H1 (cell line): ENCODE measurements around the gene IL36RN. TPM values are rescaled to one million over a fixed set of nuclear protein-coding genes. Genes with fewer than 3 reads are reported as not detected.

Experiments
- CTCF ChIA-PET: fragments of 300-600 bp; sonication (Branson Sonifier 250); formaldehyde crosslinking; loops from one replicate; lab custom pipeline; 2021; ENCODE audit not compliant: partially characterized antibody; lab: Charles Lee
- POLR2A ChIA-PET: fragments of 300-600 bp; sonication (Branson Sonifier 250); formaldehyde crosslinking; loops from one replicate; lab custom pipeline; 2021; ENCODE audit warnings: inconsistent platforms; ENCODE audit not compliant: partially characterized antibody; lab: Charles Lee
- DNase-seq, 2 experiments: peaks; one replicate each; pipeline versions ENCODE4 v3.0.0 to v3.0.0-alpha.2; 2010 to 2022; ENCODE audit warnings: low spot score in 2 of 2, low read depth in 1 of 2, mixed read lengths in 1 of 2
- FAIRE-seq: peaks from 2 replicates; lab custom pipeline; 2011; peaks lifted over from hg19 to GRCh38; lab: Jason Lieb, UNC
- H2AFZ ChIP-seq: 2 replicates; pipeline ENCODE4 v1.8.1; 2012; ENCODE audit warnings: low read length, inconsistent platforms
- H2AK5ac ChIP-seq: 2 replicates; pipeline ENCODE4 v1.6.1; 2013; ENCODE audit warnings: low read depth, low read length
- H2BK120ac ChIP-seq: replicated peaks from 2 replicates; pipeline ENCODE3; 2013; ENCODE audit warnings: low read depth, low read length, inconsistent platforms
- H2BK12ac ChIP-seq: 2 replicates; pipeline ENCODE4 v1.6.1; 2013; ENCODE audit warnings: low read depth, low read length
- H2BK15ac ChIP-seq: 2 replicates; pipeline ENCODE4 v1.6.1; 2013; ENCODE audit warnings: low read length
- H2BK20ac ChIP-seq: 2 replicates; pipeline ENCODE4 v1.6.1; 2013; ENCODE audit warnings: low read length
- H2BK5ac ChIP-seq: 2 replicates; pipeline ENCODE4 v1.6.1; 2013; ENCODE audit warnings: low read depth, low read length
- H3K14ac ChIP-seq: 2 replicates; pipeline ENCODE4 v1.6.1; 2013; ENCODE audit warnings: inconsistent platforms; ENCODE audit not compliant: insufficient read length
- H3K18ac ChIP-seq: 2 replicates; pipeline ENCODE4 v1.6.1; 2013; ENCODE audit warnings: low read length; ENCODE audit errors: extremely low read depth
- H3K23ac ChIP-seq: 2 replicates; pipeline ENCODE4 v1.6.1; 2013; ENCODE audit warnings: inconsistent platforms; ENCODE audit not compliant: insufficient read length
- H3K23me2 ChIP-seq: 2 replicates; pipeline ENCODE4 v1.6.1; 2013; ENCODE audit warnings: low read depth, low read length
- H3K27ac ChIP-seq: 2 replicates; pipeline ENCODE4 v1.6.1; 2011; ENCODE audit warnings: low read depth, low read length, inconsistent platforms
- H3K27me3 ChIP-seq, 4 experiments: replicated peaks in 1 of 4; 1 replicate in 1 of 4; 2 replicates in 3 of 4; pipeline versions ENCODE4 v1.6.1 to v1.8.1; 2011 to 2013; ENCODE audit warnings: low read length in 3 of 4, mild to moderate bottlenecking in 3 of 4, inconsistent platforms in 2 of 4, mixed read lengths in 2 of 4, moderate library complexity in 1 of 4; ENCODE audit not compliant: control insufficient read depth in 3 of 4, insufficient read depth in 3 of 4; ENCODE audit errors: extremely low read depth in 1 of 4
- H3K36me3 ChIP-seq, 4 experiments: 2 replicates each; pipeline versions ENCODE4 v1.6.1 to v1.8.1; 2011 to 2013; ENCODE audit warnings: mild to moderate bottlenecking in 4 of 4, low read length in 3 of 4, moderate library complexity in 2 of 4, control low read depth in 1 of 4, inconsistent platforms in 1 of 4; ENCODE audit not compliant: insufficient read depth in 4 of 4, control insufficient read depth in 2 of 4
- H3K4ac ChIP-seq: replicated peaks from 2 replicates; pipeline ENCODE3; 2013; ENCODE audit warnings: low read length, low read depth, mixed read lengths, inconsistent platforms; ENCODE audit not compliant: insufficient read length
- H3K4me1 ChIP-seq, 4 experiments: replicated peaks in 1 of 4; 1 replicate in 1 of 4; 2 replicates in 3 of 4; pipeline versions ENCODE4 v1.6.1 to v1.8.1; 2011 to 2013; ENCODE audit warnings: low read length in 3 of 4, inconsistent platforms in 2 of 4, mixed read lengths in 1 of 4; ENCODE audit not compliant: insufficient read depth in 4 of 4, control insufficient read depth in 3 of 4
- H3K4me2 ChIP-seq, 2 experiments: 2 replicates each; pipeline versions ENCODE4 v1.6.1 to v1.8.1; 2011 to 2013; ENCODE audit warnings: low read depth in 2 of 2, low read length in 2 of 2, control low read depth in 1 of 2, inconsistent platforms in 1 of 2, mild to moderate bottlenecking in 1 of 2; ENCODE audit not compliant: insufficient read depth in 1 of 2
- H3K4me3 ChIP-seq, 4 experiments: fragments of 200-600, 300-600 bp in 1 of 4; sonication (generic), shearing (Covaris generic), sonication (Bioruptor Twin) in 1 of 4; 2 replicates each; pipeline versions ENCODE4 v1.5.1 to v1.8.1; 2011 to 2016; ENCODE audit warnings: low read length in 4 of 4, low read depth in 3 of 4, control low read depth in 2 of 4, inconsistent platforms in 2 of 4, mild to moderate bottlenecking in 2 of 4, mixed read lengths in 1 of 4, moderate library complexity in 1 of 4; ENCODE audit not compliant: insufficient read depth in 2 of 4; ENCODE audit errors: extremely low read depth in 1 of 4
- H3K56ac ChIP-seq: replicated peaks from 2 replicates; pipeline ENCODE3; 2013; ENCODE audit warnings: low read depth, mild to moderate bottlenecking, mixed read lengths, low read length, inconsistent platforms; ENCODE audit not compliant: insufficient read length
- H3K79me1 ChIP-seq: 2 replicates; pipeline ENCODE4 v1.6.1; 2013; ENCODE audit warnings: low read depth, low read length, control low read depth
- H3K79me2 ChIP-seq, 2 experiments: 2 replicates each; pipeline versions ENCODE4 v1.6.1 to v1.8.1; 2012 to 2013; ENCODE audit warnings: low read length in 2 of 2, mild to moderate bottlenecking in 2 of 2, inconsistent platforms in 1 of 2; ENCODE audit not compliant: insufficient read depth in 2 of 2, control insufficient read depth in 1 of 2
- H3K9ac ChIP-seq, 4 experiments: replicated peaks in 1 of 4; 1 replicate in 1 of 4; 2 replicates in 3 of 4; pipeline versions ENCODE4 v1.6.1 to v1.8.1; 2011 to 2013; ENCODE audit warnings: low read depth in 3 of 4, low read length in 3 of 4, control low read depth in 2 of 4, mild to moderate bottlenecking in 2 of 4, moderate library complexity in 2 of 4, inconsistent platforms in 1 of 4; ENCODE audit errors: extremely low read depth in 1 of 4
- H3K9me3 ChIP-seq, 2 experiments: 2 replicates each; pipeline versions ENCODE4 v1.6.1 to v1.8.1; 2012 to 2013; ENCODE audit warnings: mild to moderate bottlenecking in 2 of 2, moderate library complexity in 2 of 2, control low read depth in 1 of 2, inconsistent platforms in 1 of 2, low read depth in 1 of 2, low read length in 1 of 2, mixed read lengths in 1 of 2; ENCODE audit not compliant: insufficient read depth in 2 of 2
- H4K20me1 ChIP-seq, 2 experiments: replicated peaks in 1 of 2; 2 replicates each; pipeline versions ENCODE3 to v1.8.1; 2011 to 2013; ENCODE audit warnings: inconsistent platforms in 2 of 2, low read length in 2 of 2, mild to moderate bottlenecking in 1 of 2; ENCODE audit not compliant: insufficient read depth in 2 of 2, control insufficient read depth in 1 of 2
- H4K5ac ChIP-seq: 2 replicates; pipeline ENCODE4 v1.6.1; 2013; ENCODE audit warnings: low read length, low read depth, mixed read lengths, inconsistent platforms; ENCODE audit not compliant: insufficient read length
- H4K8ac ChIP-seq: 2 replicates; pipeline ENCODE4 v1.8.0; 2013; ENCODE audit warnings: mild to moderate bottlenecking, moderate library complexity, low read length, inconsistent platforms; ENCODE audit not compliant: insufficient read depth; ENCODE audit errors: extremely low read depth
- H4K91ac ChIP-seq: replicated peaks from 2 replicates; pipeline ENCODE3; 2013; ENCODE audit warnings: low read length, mixed read lengths, inconsistent platforms; ENCODE audit not compliant: insufficient read length
- MAFK ChIP-seq: IDR thresholded peaks from 2 replicates; pipeline ENCODE4 v1.6.1; 2012; ENCODE audit warnings: low read depth, mild to moderate bottlenecking, improper control_type of control experiment, low read length
- WGBS, 2 experiments: shearing (Covaris generic) in 1 of 2; methylation state at CpG; one replicate each; pipeline versions ENCODE4 v1.1.6 to v1.1.7; 2013 to 2015; ENCODE audit warnings: low lambda C conversion rate in 2 of 2, mixed read lengths in 2 of 2, inconsistent platforms in 1 of 2, low coverage in 1 of 2, missing lambda C conversion rate in 1 of 2; ENCODE audit not compliant: insufficient replicate concordance in 2 of 2, insufficient coverage in 1 of 2, insufficient read length in 1 of 2; ENCODE audit errors: extremely low coverage in 1 of 2, missing lambda C conversion rate in 1 of 2; 5-methylcytosine and 5-hydroxymethylcytosine counted together
- polyA plus RNA-seq, 7 experiments: library from polyadenylated mRNA; depleted of rRNA in 3 of 7; stranded (reverse) in 5 of 7; unstranded in 2 of 7; fragments of >200 nt in 5 of 7; fragments of 200-250 nt in 2 of 7; gene quantifications; 1 replicate in 5 of 7; 2 replicates in 1 of 7; 4 replicates in 1 of 7; pipeline versions ENCODE4 v1.2.1 to v1.2.3, GENCODE V29; 2011 to 2013; ENCODE audit warnings: missing spikeins in 2 of 7, mixed read lengths in 2 of 7
- total RNA-seq: library from RNA; stranded (reverse); fragmentation: NEBNext Ultra II Directional; extraction: Animal tissue kit (Norgen Biotek cat#: 25700); gene quantifications from 2 replicates; pipeline ENCODE4 v1.2.1, GENCODE V29; 2021

Gene IL36RN
- total and polyA plus RNA-seq, 2 of the 8 experiments (the other 6 are each of a cell fraction or from before 2014, with no cell fraction given) = not detected

GRCh38 chr2:113060796-113061195, 1.8 kb downstream of the IL36RN start:
- Histone ChIP-seq H3K27ac (no peak overlapping the region), H4K91ac (no peak overlapping the region), H3K36me3 (no peaks in the 10 kb centered on the region), H2BK5ac (no peak overlapping the region), H2BK15ac (no peak overlapping the region), H3K9me3 (peaks cover 4 to 6% of the 10 kb centered on the region in 2 experiments; a peak in 1 of 4 replicates), H3K23me2 (no peaks in the 10 kb centered on the region; the same call in 1 of the 2 replicates), H3K4me3 (no peak overlapping the region), H2BK12ac (no peak overlapping the region), H3K79me2 (no peaks in the 10 kb centered on the region), H3K23ac (no peak overlapping the region), H4K8ac (no peak overlapping the region), H3K4me1 (no peaks in the 10 kb centered on the region), H3K79me1 (no peaks in the 10 kb centered on the region), H3K14ac (no peak overlapping the region), H2BK20ac (no peak overlapping the region), H2AK5ac (no peak overlapping the region), H2BK120ac (no peak overlapping the region), H3K18ac (no peak overlapping the region), H3K56ac (no peak overlapping the region), H3K9ac (no peak overlapping the region), H3K4ac (no peak overlapping the region), H3K27me3 (no peaks in the 10 kb centered on the region), H2AFZ (no peak overlapping the region), H3K4me2 (no peak overlapping the region; a peak in 1 of 4 replicates), H4K20me1 (peaks cover 0 to 2% of the 10 kb centered on the region in 2 experiments), H4K5ac (no peak overlapping the region)
- 57% methylated on average over 1 of the region's 1 CpG; no CpG with 5 or more reads in 1 of the 2 experiments for WGBS, 2 experiments
- ChIA-PET POLR2A (interaction anchor here (0.9 kb wide), 1 partner anchor 138 kb away, joined by 3 read pairs; no protein-coding TSS in a partner anchor), CTCF (interaction anchor here (1.2 kb wide), 1 partner anchor 81 kb away, joined by 3 read pairs; no protein-coding TSS in a partner anchor)
- DNase-seq (no peak), FAIRE-seq (no peak)
- TF ChIP-seq MAFK = no peak
